HFFc6 (cell line): ENCODE data around the gene OBP2B. TPM values are rescaled to one million over a fixed set of nuclear protein-coding genes. Genes with fewer than 3 reads are reported as not detected.
A peak's percentile ranks its signal among the peaks of the same experiment; 100 is the strongest.

ENCODE experiments used
- DNase-seq: peaks from one replicate; pipeline ENCODE4 v3.0.0-alpha.2; 2018
- H3K27ac Mint-ChIP-seq: 2 replicates; pipeline ENCODE4 v1.8.0; 2020; ENCODE audit warnings: mild to moderate bottlenecking, mixed read lengths
- H3K27me3 Mint-ChIP-seq: 2 replicates; pipeline ENCODE4 v1.8.0; 2021; ENCODE audit warnings: mild to moderate bottlenecking, moderate library complexity, mixed read lengths; ENCODE audit not compliant: insufficient read depth
- H3K36me3 Mint-ChIP-seq: 2 replicates; pipeline ENCODE4 v1.8.0; 2021; ENCODE audit warnings: low read depth, mixed read lengths
- H3K4me1 Mint-ChIP-seq: 2 replicates; pipeline ENCODE4 v1.8.0; 2020; ENCODE audit warnings: low read depth, mixed read lengths
- H3K4me3 Mint-ChIP-seq: 2 replicates; pipeline ENCODE4 v1.8.0; 2020; ENCODE audit warnings: mild to moderate bottlenecking, moderate library complexity, mixed read lengths
- H3K9me3 Mint-ChIP-seq: 2 replicates; pipeline ENCODE4 v1.8.0; 2020; ENCODE audit warnings: mild to moderate bottlenecking, mixed read lengths
- total RNA-seq, 6 experiments: library from RNA; stranded (reverse); fragmentation: NEBNext Ultra II Directional; extraction: Animal tissue kit (Norgen Biotek cat#: 25700); gene quantifications; 2 replicates in 1 of 6; 3 replicates in 5 of 6; pipeline ENCODE4 v1.2.3, GENCODE V29; 2021
- TF ChIP-seq, protein P1 (sequence below): fragments of 200-600 bp; sonication (generic); IDR thresholded peaks from 2 replicates; pipeline ENCODE4 v1.5.0; 2021; ENCODE audit warnings: antibody characterized with exemption, mild to moderate bottlenecking

OBP2B gene
- total RNA-seq, 6 experiments from 2014 or later = not detected

DNA sequence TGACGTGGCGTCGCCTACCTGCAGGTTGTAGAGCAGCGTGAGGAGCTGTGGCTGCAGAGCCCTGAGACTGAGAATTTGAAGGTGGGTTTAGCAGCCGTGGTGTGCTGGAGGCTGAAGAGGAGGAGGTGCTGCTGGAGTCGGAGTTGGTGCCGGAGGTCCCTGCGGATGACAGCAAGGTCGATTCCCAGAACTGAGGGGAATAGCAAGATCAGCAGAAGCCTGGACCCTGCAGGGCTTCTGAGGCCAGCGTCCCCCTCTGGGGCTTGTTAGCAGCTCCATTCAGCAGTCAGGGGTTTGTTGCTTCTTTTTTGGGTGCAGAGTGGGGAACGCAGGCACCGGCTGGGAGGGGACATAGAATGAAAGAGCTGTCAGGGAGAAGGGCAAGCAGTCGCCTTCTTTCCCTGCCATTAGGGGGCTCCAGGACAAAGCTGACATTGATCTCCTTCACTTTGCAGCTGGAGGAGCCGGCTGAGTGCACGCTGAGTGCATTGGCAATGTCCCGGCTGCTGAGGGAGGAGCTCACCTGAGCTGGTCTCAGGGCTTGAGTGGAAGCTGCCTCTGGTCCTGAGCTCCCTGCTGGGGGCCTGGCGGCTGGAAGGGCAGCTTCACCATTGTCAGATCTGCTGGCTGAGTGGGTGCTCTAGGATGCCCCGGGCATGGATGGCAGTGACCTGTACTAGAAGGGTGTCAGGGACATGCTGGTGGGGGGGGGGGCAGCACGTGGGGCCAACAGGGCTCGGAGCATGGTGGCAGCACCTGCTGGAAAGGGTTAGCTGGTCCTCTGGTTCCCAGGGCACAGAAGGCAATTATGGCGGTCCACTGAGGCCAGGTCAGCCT lies 20.8 kb downstream of the OBP2B start:
- H3K9me3 Mint-ChIP-seq = no peaks in the 10 kb centered on the region
- H3K4me3 Mint-ChIP-seq = no peak overlapping the region
- no peak overlapping the region for H3K27ac Mint-ChIP-seq
- H3K36me3 Mint-ChIP-seq = no peaks in the 10 kb centered on the region
- peaks cover 35% of the 10 kb centered on the region for H3K27me3 Mint-ChIP-seq
- H3K4me1 Mint-ChIP-seq = 0 out of 2 replicates have a peak, but pooled peaks cover 5% of the 10 kb centered on the region
- DNase-seq = no peak
- TF ChIP-seq, protein P1, sequence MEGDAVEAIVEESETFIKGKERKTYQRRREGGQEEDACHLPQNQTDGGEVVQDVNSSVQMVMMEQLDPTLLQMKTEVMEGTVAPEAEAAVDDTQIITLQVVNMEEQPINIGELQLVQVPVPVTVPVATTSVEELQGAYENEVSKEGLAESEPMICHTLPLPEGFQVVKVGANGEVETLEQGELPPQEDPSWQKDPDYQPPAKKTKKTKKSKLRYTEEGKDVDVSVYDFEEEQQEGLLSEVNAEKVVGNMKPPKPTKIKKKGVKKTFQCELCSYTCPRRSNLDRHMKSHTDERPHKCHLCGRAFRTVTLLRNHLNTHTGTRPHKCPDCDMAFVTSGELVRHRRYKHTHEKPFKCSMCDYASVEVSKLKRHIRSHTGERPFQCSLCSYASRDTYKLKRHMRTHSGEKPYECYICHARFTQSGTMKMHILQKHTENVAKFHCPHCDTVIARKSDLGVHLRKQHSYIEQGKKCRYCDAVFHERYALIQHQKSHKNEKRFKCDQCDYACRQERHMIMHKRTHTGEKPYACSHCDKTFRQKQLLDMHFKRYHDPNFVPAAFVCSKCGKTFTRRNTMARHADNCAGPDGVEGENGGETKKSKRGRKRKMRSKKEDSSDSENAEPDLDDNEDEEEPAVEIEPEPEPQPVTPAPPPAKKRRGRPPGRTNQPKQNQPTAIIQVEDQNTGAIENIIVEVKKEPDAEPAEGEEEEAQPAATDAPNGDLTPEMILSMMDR = peak; percentile 43

DNA sequence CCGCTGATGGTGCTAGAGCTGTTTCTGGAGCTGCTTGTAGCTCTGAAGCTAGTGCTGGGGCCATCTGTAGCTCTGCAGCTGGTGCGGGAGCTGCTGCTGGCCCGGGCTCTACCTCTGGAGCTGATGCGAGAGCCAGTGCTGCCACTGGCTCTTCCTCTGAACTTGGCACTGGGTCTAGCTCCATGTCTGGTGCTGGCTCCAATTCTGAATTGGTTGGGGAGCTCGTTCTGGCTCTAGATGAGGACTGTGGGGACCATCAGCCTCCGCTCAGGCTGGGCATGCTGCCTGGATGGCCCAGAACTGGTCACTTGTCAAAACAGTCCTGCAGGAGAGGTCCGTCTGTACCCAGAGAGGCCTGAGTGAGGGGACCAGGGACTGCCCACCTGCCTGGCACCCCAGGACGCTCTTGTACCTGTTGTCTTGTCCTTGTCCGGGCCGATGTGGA lies 21.5 kb downstream of the OBP2B start:
- Mint-ChIP-seq H3K27ac (no peak overlapping the region), H3K27me3 (peaks cover 35% of the 10 kb centered on the region), H3K4me1 (0 out of 2 replicates have a peak, but pooled peaks cover 5% of the 10 kb centered on the region), H3K36me3 (no peaks in the 10 kb centered on the region), H3K4me3 (no peak overlapping the region), H3K9me3 (no peaks in the 10 kb centered on the region)
- no peak for DNase-seq
- TF ChIP-seq, protein P1 = no peak

DNA sequence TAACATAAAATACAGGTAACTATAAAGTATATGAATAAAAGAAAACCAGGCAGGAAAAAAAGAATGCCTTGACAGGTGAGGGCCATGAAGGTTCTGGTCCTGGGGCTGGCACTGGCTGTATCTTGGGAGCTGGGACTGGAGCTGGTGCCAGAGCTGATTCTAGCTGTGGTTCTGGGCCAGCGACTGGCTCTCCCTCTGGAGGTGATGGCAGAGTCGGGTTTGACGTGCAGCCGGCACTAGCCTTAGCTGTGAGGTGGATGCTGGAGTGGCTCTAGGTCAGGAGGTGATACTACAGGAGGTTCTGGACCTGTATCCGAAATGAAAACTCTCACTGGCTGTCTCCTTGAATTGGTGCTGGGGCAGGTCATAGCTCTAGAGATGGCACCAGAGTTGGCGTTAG lies 22.3 kb downstream of the OBP2B start:
- H3K9me3 Mint-ChIP-seq = no peaks in the 10 kb centered on the region
- 0 out of 2 replicates have a peak, but pooled peaks cover 5% of the 10 kb centered on the region for H3K4me1 Mint-ChIP-seq
- H3K4me3 Mint-ChIP-seq = no peak overlapping the region
- DNase-seq = no peak
- TF ChIP-seq, protein P1 = no peak
- H3K27me3 Mint-ChIP-seq = peaks cover 30% of the 10 kb centered on the region
- H3K36me3 Mint-ChIP-seq = no peaks in the 10 kb centered on the region
- no peak overlapping the region for H3K27ac Mint-ChIP-seq

DNA sequence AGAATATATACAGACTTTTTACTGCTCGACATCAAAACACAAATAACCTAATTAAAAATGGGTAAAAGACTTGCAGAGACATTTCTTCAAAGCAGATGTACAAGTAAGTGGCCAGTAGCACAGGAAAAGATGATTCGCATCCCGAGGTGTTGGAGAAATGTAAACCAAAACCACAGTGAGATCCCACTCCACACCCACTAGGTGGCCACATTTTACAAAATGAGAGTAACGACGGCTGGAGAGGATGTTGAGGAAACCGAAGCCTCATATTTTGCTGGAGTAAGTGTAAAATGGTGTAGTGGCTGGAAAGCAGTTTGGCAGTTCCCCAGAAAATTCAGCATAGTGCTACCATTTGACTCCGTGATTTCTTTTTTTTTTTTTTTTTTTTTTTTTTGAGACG lies 24.1 kb downstream of the OBP2B start:
- Mint-ChIP-seq H3K4me3 (no peak overlapping the region), H3K9me3 (no peaks in the 10 kb centered on the region), H3K27me3 (peaks cover 33% of the 10 kb centered on the region)

GRCh38 chr9:133182151-133182550 lies 26.9 kb downstream of the OBP2B start:
- 0 out of 2 replicates have a peak, but pooled peaks cover 5% of the 10 kb centered on the region for H3K4me1 Mint-ChIP-seq
- DNase-seq = no peak
- H3K4me3 Mint-ChIP-seq = no peak overlapping the region
- H3K27me3 Mint-ChIP-seq = peaks cover 24% of the 10 kb centered on the region
- H3K27ac Mint-ChIP-seq = no peak overlapping the region
- TF ChIP-seq, protein P1 = no peak
- no peaks in the 10 kb centered on the region for H3K36me3 Mint-ChIP-seq
- no peaks in the 10 kb centered on the region for H3K9me3 Mint-ChIP-seq

More for the DNA sequence above, 24.1 kb downstream of the OBP2B start:
- Mint-ChIP-seq H3K36me3 (no peaks in the 10 kb centered on the region), H3K27ac (no peak overlapping the region), H3K4me1 (0 out of 2 replicates have a peak, but pooled peaks cover 5% of the 10 kb centered on the region)
- peak; percentile 71 for DNase-seq
- TF ChIP-seq, protein P1 = peak; percentile 74
